AG08396 (cell line): ENCODE data around the gene HS6ST1.

Source experiments
- DNase-seq: peaks from one replicate; pipeline ENCODE4 v3.0.0; 2012; ENCODE audit warnings: low spot score, mixed read lengths

HS6ST1 gene

DNA sequence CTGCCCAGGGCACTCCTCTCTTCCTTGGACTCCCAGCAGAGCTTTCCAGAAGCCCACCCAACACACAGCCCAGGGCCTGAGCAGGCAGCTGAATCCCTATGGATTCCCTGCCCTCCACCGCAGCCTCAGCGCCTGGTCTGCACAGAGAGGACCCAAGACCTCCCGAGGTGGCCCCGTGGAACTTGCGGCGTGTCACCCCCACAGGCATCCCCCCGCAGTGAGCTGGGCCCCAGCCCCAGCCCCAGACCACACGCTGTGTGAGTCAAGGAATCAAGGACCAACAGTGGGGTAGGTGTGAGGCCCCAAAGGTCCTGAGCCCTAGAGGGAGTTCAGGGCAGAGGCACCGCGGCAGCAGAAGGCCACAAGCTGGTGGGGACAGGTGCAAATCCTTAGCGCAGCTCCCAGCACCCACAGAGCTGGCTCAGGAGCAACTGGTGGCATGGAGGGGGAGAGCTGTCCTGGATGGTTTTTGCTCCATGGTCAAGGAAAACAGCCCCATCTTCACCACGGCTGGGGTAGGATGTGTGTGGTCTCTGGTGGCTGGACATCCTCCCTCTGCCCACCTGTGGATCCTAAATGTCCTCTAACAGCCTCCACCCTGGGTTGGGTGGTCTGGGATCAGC, 8.5 kb downstream of the HS6ST1 start:
- no peak for DNase-seq

- DNase-seq = no peak
Measured at GRCh38 chr2:128309280-128310093, 9.2 kb downstream of the HS6ST1 start.

DNA sequence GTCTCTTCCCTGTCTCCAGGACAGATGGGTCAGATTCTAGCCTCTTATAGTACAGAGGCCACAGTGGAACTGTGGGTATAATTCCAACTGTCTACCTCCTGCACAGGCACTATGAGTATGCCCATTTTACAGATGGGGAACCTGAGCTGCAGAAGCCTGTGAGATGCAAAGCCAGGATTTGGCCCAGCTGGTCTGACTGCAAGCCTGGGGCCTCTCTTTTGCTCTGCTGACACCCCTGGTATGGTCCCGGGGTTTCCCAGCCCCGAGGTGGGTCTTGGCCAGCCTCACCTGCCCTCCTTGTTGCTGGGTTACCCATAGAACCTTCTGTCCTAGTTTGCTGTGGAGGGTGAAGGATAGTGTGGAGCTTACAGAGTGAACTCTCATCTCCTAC, 9.8 kb downstream of the HS6ST1 start:
- no peak for DNase-seq

GRCh38 chr2:128308284-128308731, 10.4 kb downstream of the HS6ST1 start:
- no peak for DNase-seq

DNA sequence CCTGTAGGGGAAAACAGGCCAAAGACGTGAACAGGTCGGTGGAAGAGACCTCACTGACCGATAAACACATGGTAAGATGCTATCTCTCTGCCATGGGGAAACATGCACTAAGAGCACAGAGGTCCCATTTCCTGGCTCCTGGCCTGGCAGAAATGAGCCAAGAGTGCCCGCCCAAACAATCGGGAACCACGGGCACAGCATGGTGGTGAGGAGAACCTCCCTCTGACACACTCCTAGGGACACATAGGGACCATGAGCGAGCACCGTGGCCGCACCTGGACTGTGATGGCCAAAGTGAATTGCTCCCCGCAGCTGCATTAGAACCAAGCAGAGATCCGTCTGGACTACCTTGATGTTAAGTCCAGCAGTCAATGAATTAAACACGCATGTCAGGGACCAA, 11.1 kb downstream of the HS6ST1 start:
- DNase-seq = no peak

DNA sequence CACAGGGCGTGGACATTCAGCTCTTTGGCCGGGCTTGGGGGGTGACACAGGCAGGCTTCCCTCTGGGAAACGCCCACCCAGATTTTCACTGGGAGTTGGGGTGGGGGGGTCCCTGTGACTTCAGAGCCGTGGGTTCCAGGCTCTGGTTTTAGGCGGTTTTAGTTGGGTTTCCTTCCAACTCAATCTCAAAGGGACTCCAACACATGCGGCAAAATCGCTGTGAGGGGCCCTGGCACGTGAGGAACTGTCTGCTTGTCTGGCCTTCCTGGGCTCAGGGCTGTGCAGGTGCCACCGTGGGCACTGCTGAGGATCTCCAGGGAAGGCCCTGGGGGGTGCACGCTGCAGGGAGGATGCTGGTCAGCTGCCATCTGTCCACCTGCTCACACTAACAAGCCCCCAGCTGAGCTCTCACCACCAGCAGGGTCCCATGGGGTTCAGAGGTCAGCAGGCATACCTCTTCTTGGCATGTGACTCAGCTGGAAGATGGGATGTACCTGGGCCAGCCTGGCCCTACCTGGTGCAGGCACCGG, 11.7 kb downstream of the HS6ST1 start:
- no peak for DNase-seq

DNA sequence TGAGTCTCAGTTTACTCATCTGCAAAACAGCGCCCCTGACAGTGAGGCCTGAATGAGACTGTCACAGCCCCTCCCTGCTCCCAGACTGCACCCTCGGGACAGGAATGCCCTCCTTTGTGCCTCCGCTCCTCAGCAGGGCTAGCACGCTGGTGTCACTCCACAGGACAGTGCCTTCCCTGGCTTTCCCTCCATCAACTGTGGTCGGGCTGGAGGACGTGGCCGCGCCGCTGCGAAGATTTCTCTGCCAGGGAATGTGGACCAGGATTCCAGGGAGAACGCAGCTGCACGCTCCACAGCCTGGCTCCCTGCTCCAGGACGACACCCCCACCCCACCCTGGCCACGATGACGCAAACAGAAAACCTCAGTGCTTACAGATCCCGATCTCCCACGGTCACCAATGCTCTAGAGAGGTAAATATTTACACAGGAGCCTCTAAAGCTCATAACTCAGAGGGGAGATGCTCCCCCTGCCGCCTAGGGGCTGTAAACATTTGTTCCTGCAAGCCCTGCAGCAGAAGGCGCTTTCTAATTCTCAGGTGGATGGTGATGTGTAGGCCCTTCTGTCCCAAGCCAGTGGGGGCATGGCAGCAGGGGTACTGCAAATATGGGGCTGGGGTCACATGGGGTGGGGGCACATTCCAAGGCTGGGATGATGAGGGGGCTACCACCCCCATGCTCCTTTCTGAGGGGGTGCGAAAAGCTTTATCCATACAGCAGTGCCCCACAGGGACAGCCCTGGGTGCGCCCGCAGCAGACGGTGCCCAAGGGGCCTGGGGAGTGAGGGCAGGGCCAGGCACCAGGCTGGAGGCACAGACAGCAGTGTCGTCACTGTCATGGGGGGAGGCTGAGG, 12.4 kb downstream of the HS6ST1 start:
- DNase-seq = peak; percentile 96

GRCh38 chr2:128305555-128306080, 13.1 kb downstream of the HS6ST1 start:
- DNase-seq = no peak

GRCh38 chr2:128304715-128305554, 13.7 kb downstream of the HS6ST1 start:
- DNase-seq = peak; percentile 75

- DNase-seq = no peak
Measured at GRCh38 chr2:128304330-128304714, 14.3 kb downstream of the HS6ST1 start.

GRCh38 chr2:128303911-128304310, 14.8 kb downstream of the HS6ST1 start:
- no peak for DNase-seq

DNA sequence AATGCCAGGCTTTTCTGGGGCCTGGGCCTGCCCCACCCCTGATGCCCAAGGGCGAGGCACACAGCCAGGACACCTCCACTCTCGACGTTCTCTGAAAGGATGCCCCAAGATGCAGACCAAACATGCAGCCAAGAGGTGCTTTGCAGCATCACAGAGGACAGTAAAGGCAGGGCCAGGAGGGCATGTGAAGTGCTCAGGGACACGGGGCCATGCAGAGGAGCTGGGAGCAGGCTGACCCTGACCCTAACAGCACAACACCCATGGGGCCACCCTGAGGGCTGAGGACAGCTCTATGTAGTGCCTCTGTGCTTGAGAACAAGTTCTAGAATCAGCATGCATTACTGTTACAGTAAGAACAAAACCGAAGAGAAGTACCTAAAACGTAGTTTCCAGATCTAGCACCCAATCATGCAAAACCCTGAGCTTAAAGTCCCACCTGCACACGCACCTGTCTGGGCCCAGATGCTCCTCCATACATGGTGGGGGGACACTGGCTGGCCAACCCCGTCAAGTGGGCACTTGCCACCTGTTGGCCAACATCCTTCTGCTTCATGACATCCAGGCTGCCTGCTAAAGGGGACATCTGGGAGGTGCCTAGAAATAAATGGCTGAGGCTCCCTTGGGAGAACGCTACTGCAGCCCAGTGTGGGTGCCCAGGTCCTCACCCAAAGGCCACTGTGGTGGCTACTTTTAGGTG, 15.4 kb downstream of the HS6ST1 start:
- no peak for DNase-seq

- no peak for DNase-seq
Measured at GRCh38 chr2:128302744-128303067, 16.0 kb downstream of the HS6ST1 start.

- DNase-seq = no peak
Measured at GRCh38 chr2:128302011-128302743, 16.5 kb downstream of the HS6ST1 start.

- peak; percentile 91 for DNase-seq
Measured at GRCh38 chr2:128301501-128301966, 17.1 kb downstream of the HS6ST1 start.

DNA sequence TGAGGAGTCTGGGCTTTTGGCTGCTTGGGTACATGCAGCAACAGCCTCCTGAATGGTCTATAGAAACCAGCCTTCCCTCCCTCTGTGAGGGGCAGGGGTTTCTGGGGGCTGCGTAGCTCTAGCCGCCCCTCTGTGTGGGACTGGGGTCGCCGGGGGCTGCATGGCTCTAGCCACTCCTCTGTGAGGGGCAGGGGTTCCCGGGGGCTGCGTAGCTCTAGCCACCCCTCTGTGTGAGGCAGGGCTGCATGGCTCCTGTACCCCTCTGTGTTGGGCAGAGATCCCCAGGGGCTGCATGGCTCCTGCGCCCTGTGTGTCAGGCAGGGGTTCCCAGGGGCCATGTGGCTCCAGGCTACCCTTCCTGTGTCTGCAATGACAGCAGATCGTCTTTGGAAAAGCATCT, 17.6 kb downstream of the HS6ST1 start:
- DNase-seq = no peak

- DNase-seq = no peak
Measured at GRCh38 chr2:128300151-128301020, 18.3 kb downstream of the HS6ST1 start.

DNA sequence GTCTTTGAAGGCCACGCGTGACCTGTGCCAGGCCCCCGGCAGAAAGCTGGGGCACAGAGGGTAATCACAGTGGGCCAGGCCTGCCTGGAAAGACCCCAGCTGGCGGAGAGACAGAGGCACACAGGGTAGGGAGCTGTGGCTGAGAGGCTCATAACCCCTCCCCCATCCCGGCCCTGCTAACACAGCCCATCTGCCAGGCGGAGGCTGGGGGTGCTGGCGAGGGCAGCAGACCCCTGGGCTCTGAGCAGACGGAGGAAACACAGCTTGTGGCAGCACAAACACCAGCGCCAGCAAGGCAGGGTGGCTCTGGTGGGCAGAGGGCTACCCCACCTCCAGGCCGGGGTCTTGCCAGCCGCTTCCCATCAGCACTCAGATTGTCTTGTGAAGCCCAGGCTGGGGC, 19.0 kb downstream of the HS6ST1 start:
- no peak for DNase-seq
